Left lung (tissue), 10 donors: ENCODE results near the gene MOB2. TPM values are rescaled to one million over a fixed set of nuclear protein-coding genes. Genes with fewer than 3 reads are reported as not detected.

Source experiments
- ATAC-seq: fragments of 200-7000 bp; cut with Tn5 transposase; one replicate; pipeline ENCODE4 v1.9.1; 2020; ENCODE audit warnings: moderate library complexity
- DNase-seq, 4 donors: peaks; one replicate each; pipeline ENCODE4 v3.0.0-alpha.2; 2013 to 2020
- H3K27ac ChIP-seq, 2 donors: fragments of 200-600 bp; sonication (generic) in 1 of 2; one replicate each; pipeline versions ENCODE4 v1.5.0 to v1.8.0; 2020 to 2021
- H3K27me3 ChIP-seq, 2 donors: fragments of 200-600 bp; sonication (generic) in 1 of 2; one replicate each; pipeline versions ENCODE4 v1.5.0 to v1.8.0; 2020 to 2021
- H3K36me3 ChIP-seq, 2 donors: fragments of 200-600 bp; sonication (generic) in 1 of 2; one replicate each; pipeline versions ENCODE4 v1.5.0 to v1.8.0; 2020 to 2021
- H3K4me1 ChIP-seq, 2 donors: fragments of 200-600 bp; one replicate each; pipeline ENCODE4 v1.8.0; 2021
- H3K4me3 ChIP-seq, 2 donors: fragments of 200-600 bp; sonication (generic) in 1 of 2; one replicate each; pipeline versions ENCODE4 v1.5.0 to v1.8.0; 2020 to 2021; ENCODE audit warnings: mild to moderate bottlenecking in 1 of 2
- H3K9me3 ChIP-seq, 2 donors: fragments of 200-600 bp; sonication (generic) in 1 of 2; one replicate each; pipeline versions ENCODE4 v1.5.0 to v1.8.0; 2020 to 2021
- CTCF ChIP-seq, 2 donors: fragments of 200-600 bp; sonication (generic) in 1 of 2; IDR thresholded peaks; one replicate each; pipeline versions ENCODE4 v1.5.0 to v1.8.0; 2021; ENCODE audit warnings: antibody characterized with exemption in 2 of 2
- intact Hi-C, 2 donors: fragments of 100-400 bp; cut with DNase I; formaldehyde crosslinking; loops; one replicate each; pipeline versions ENCODE4 v1.11.2 to v1.14.2; 2022
- polyA plus RNA-seq, 6 donors: library from polyadenylated mRNA; unstranded; fragments of 120-200 nt; gene quantifications; one replicate each; pipeline ENCODE4 v1.2.1, GENCODE V29; 2013; ENCODE audit not compliant: insufficient read length in 6 of 6
- total RNA-seq, 2 donors: library from RNA; stranded (reverse); fragmentation: NEBNext Ultra II Directional; extraction: Animal tissue kit (Norgen Biotek cat#: 25700); gene quantifications; one replicate each; pipeline ENCODE4 v1.2.1, GENCODE V29; 2021
- donor health status: DM: no; HTN: yes; CAD: no.
- donor health status: DM: no; HTN: no; CAD: no.

Gene MOB2
- total and polyA plus RNA-seq, 8 donors: 36.1 to 41.3 (median 37.3) TPM

DNA sequence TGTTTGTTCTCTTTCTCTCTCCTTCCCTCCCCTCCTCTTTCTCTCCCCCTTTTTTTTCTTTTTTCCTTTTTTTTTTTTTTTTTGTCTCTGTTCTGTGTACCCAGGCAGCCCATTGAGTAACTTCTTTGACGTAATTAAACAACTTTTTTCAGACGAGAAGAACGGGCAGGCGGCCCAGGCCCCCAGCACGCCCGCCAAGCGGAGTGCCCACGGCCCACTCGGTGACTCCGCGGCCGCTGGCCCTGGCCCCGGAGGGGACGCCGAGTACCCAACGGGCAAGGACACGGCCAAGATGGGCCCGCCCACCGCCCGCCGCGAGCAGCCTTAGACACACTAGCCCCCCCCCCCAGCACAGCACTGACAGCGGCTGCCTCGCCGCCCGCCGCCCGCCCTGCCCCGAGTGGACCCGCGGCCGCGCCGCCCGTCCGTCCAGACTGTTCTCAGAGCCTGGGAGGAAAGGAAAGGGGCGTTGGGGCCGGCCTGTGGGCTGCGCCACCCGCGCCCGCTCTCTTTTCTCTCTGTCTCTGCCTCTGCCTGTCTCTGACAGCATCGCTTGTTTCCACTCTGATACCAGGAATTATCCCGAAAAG is 26.1 kb downstream of the MOB2 start:
- intact Hi-C loops: no loop called here
- no peak overlapping the region for H3K4me3 ChIP-seq
- H3K36me3 ChIP-seq: peaks cover 0 to 6% of the 10 kb centered on the region in 2 donors
- H3K27me3 ChIP-seq: no peaks in the 10 kb centered on the region
- H3K27ac ChIP-seq: peak overlapping the region in 1 of 2 donors; percentile 13
- TF ChIP-seq CTCF (IDR thresholded peaks at IDR 0.05): no peak
- DNase-seq (peak in 3 of 4 donors; percentile 47 to 80 (median 49)), ATAC-seq (peak; percentile 10)
- peaks cover 3 to 25% of the 10 kb centered on the region in 2 donors for H3K4me1 ChIP-seq
- peaks cover 0 to 5% of the 10 kb centered on the region in 2 donors for H3K9me3 ChIP-seq

- Histone ChIP-seq H3K4me1 (peaks cover 3 to 25% of the 10 kb centered on the region in 2 donors), H3K36me3 (no peaks in the 10 kb centered on the region), H3K27ac (peak overlapping the region in 1 of 2 donors; percentile 13), H3K4me3 (no peak overlapping the region), H3K9me3 (peaks cover 0 to 5% of the 10 kb centered on the region in 2 donors), H3K27me3 (no peaks in the 10 kb centered on the region)
- DNase-seq (no peak), ATAC-seq (no peak)
- TF ChIP-seq CTCF (IDR thresholded peaks at IDR 0.05): no peak
- intact Hi-C loops: no loop called here
Measured at GRCh38 chr11:1459764-1460395, 26.7 kb downstream of the MOB2 start.

DNA sequence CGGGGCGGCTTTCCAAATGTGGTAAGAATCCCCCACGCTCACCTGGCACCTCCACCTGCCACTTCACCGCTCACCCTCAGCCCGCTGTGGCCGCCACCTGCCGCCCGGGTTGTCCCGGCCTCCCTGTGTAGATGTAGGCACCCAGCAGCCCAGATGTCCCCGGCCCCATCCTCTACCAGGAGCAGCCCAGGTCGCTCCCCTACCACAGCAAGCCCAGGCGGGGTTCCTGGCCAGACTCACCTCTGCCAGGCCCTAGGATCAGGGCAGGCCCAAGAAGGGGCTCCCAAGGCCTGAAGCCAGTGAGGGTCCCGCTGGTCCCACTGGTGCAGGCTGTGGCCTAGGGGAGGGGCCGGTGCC is 27.4 kb downstream of the MOB2 start:
- no peak for TF ChIP-seq CTCF (IDR thresholded peaks at IDR 0.05)
- Histone ChIP-seq H3K27me3 (no peaks in the 10 kb centered on the region), H3K36me3 (no peaks in the 10 kb centered on the region), H3K27ac (no peak overlapping the region), H3K4me1 (peaks cover 3 to 25% of the 10 kb centered on the region in 2 donors), H3K4me3 (no peak overlapping the region), H3K9me3 (peaks cover 0 to 5% of the 10 kb centered on the region in 2 donors)
- DNase-seq (no peak), ATAC-seq (no peak)
- intact Hi-C loops: no loop called here

DNA sequence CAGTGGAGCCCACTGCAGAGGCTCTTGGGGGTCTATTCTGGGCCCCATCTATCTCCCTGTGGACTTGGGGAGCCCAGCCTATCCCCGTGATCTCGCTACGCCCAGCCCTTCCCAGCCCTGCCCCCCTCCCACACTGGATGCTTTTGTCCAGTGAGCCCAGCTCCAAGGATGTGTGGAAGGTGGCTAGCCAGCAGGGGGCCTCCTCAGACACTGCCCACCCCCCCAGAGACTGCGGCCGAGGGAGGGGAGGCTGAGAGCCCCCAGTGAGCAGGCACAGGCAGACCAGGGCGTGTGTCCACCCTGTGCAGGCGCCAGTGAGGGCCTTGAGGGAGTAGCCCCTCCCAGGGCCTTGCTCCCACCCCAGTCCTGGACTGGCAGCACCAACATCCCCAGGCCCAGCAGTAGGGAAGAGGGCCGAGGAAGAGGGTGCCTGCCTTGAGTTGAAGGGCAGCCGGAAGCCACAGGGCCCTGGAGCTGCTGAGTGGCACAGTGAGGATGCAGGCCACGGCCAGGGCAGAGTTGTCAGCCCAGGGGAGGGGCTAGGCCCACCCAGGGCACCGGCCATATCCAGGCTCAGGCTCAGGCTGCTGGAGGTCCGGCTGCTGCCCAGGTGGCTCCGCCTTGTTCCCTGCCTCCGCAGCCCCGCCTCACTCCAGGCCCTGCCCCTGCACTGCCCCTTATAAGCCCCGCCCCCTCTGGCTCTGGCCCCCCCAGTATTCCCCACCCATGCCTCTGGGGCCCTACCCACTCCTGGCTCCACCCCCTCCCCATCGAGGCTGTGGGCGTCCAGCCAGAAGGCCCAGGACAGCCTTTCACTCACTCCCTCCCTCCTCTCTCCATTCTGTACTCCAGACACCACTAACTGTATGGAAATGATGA is 28.0 kb downstream of the MOB2 start:
- no peak for TF ChIP-seq CTCF (IDR thresholded peaks at IDR 0.05)
- no peak overlapping the region for H3K4me3 ChIP-seq
- H3K27me3 ChIP-seq: peaks cover 0 to 5% of the 10 kb centered on the region in 2 donors
- peaks cover 0 to 2% of the 10 kb centered on the region in 2 donors for H3K9me3 ChIP-seq
- no peaks in the 10 kb centered on the region for H3K36me3 ChIP-seq
- H3K4me1 ChIP-seq: peaks cover 3 to 25% of the 10 kb centered on the region in 2 donors
- intact Hi-C loops: no loop called here
- no peak overlapping the region for H3K27ac ChIP-seq
- ATAC-seq: peak; percentile 87
- DNase-seq: peak in 3 of 4 donors; percentile 64 to 90 (median 80)

- TF ChIP-seq CTCF (IDR thresholded peaks at IDR 0.05): no peak
- Histone ChIP-seq H3K27ac (no peak overlapping the region), H3K36me3 (no peaks in the 10 kb centered on the region), H3K4me1 (peaks cover 3 to 25% of the 10 kb centered on the region in 2 donors), H3K9me3 (no peaks in the 10 kb centered on the region), H3K4me3 (no peak overlapping the region), H3K27me3 (peaks cover 0 to 12% of the 10 kb centered on the region in 2 donors)
- DNase-seq: no peak
- intact Hi-C loops: no loop called here
- ATAC-seq: no peak
Measured at GRCh38 chr11:1457856-1458255, 28.7 kb downstream of the MOB2 start.
